ENCODE measurements around the gene PGA5.

DNA sequence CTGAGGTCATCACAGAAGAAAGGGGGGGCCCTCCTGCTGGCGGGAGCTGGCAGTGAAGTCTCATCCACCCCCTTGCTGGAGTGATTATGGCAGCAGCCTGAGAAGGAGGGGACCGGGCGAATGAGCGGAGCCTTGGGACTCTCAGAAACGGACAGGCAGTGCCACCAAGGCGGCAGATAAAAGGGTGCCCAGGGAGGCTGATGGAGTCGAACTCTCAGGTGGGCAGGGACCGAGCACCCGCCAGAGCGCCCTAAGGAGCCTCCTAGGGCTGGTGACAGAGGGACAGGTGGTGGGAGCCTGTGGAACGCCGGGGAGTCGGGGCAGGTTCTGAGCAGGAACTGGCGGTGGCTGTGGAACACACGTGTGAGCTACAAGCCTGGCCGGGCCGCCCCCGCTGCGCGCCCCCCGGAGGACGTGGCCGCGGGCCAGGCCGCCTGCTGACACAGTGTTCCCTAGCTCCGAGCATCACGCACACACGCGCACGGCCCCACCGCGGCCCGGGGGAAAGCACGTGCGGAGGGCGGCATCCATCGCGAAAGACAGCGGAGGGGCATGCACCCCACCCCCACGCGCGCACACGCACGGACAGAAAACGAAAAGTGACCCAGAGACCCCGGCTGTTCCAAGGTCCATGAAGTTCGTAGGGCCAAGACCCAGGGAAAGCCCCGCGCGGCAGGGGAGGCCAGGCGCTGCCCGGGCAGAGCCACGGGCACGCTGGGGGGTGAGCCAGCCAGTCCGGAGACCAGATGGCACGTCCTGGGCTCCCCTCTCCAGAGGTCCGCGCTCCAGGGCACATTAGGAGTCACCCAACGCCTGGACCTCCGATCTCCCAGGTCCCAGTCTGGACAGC is 53.1 kb downstream of the PGA5 start:
- TF ChIP-seq, protein P1, sequence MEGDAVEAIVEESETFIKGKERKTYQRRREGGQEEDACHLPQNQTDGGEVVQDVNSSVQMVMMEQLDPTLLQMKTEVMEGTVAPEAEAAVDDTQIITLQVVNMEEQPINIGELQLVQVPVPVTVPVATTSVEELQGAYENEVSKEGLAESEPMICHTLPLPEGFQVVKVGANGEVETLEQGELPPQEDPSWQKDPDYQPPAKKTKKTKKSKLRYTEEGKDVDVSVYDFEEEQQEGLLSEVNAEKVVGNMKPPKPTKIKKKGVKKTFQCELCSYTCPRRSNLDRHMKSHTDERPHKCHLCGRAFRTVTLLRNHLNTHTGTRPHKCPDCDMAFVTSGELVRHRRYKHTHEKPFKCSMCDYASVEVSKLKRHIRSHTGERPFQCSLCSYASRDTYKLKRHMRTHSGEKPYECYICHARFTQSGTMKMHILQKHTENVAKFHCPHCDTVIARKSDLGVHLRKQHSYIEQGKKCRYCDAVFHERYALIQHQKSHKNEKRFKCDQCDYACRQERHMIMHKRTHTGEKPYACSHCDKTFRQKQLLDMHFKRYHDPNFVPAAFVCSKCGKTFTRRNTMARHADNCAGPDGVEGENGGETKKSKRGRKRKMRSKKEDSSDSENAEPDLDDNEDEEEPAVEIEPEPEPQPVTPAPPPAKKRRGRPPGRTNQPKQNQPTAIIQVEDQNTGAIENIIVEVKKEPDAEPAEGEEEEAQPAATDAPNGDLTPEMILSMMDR (conservative IDR thresholded peaks at IDR 0.05; ENCODE audit: low read length), result no peak
- TF ChIP-seq EZH2phosphoT487 (IDR thresholded peaks at IDR 0.05; ENCODE audit: borderline replicate concordance), result no peak

All from Loucy (cell line).